Measurements from ENCODE around the gene WASL.

DNA sequence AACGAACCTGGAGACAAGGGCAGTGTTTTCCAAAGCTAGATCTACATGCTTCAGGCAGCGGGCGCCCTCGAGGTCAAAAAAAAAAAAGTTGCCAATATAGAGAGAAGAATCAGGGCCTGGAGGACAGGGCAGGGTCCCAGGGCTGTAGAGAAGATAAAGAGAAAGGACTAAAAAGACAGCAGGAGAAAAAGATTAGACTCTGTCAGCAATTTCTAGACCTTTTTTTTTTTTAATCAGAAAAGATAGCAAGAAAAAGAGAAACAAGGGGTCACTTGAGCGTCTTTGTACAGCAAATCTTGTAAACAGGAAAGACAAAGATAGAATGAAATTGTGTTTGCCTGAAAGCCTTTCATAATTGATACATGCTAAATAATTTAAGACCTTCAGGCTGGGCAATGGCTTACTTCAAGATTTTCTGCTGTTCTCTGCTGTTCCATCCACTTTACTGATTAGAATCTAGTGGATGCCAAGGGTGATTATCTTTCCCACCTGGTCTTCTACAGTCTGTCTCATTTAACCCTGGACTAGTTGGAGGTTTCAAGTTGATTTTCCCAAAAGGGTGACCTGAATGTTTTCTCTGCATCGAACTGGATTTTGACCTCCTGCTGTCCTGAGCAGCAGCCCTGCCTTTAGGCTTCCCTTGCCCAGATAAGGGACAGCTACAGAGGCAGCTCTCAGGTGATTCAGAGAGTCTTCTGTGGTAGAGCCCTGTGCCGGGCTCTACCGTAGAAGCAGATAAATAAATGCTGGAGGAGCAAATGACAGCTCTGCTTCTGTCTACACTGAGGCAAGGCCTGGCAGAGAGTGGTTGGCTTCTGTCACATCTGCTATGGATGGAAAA lies 88.1 kb downstream of the WASL start:
- TF ChIP-seq CTCF (IDR thresholded peaks at IDR 0.05) (no peak), POLR2AphosphoS5 (IDR thresholded peaks at IDR 0.05) (no peak)

All from breast epithelium (tissue), 3 donors.